ENCODE measurements around the gene PKNOX2. TPM values are rescaled to one million over a fixed set of nuclear protein-coding genes. Genes with fewer than 3 reads are reported as not detected.

Gene PKNOX2
- polyA plus RNA-seq (ENCODE audit: insufficient read length in 4 of 4), result 10 to 100 TPM; 12.0 to 24.9 (median 13.1) TPM

- DNase-seq (ENCODE audit: low read depth in 4 of 4, low spot score in 3 of 4), result peak in 1 of 4 donors; percentile 70
Observed at GRCh38 chr11:125164422-125165110, at the start of gene PKNOX2. TSS of gene PKNOX2 (plus strand) at chr11:125164751. CDS start at chr11:125351306, 186,555 bp downstream.

GRCh38 chr11:125117429-125117828, 47.1 kb upstream of the PKNOX2 start:
- no peak for DNase-seq (ENCODE audit: low read depth in 4 of 4, low spot score in 3 of 4)

GRCh38 chr11:125123194-125123946, 41.2 kb upstream of the PKNOX2 start:
- DNase-seq (ENCODE audit: low read depth in 4 of 4, low spot score in 3 of 4), result no peak

GRCh38 chr11:125123947-125124617, 40.5 kb upstream of the PKNOX2 start:
- DNase-seq (ENCODE audit: low read depth in 4 of 4, low spot score in 3 of 4), result no peak

- no peak for DNase-seq (ENCODE audit: low read depth in 4 of 4, low spot score in 3 of 4)
Observed at GRCh38 chr11:125124618-125124992, 39.9 kb upstream of the PKNOX2 start.

GRCh38 chr11:125128450-125128849, 36.1 kb upstream of the PKNOX2 start:
- DNase-seq (ENCODE audit: low read depth in 4 of 4, low spot score in 3 of 4), result no peak

- DNase-seq (ENCODE audit: low read depth in 4 of 4, low spot score in 3 of 4), result no peak
Observed at GRCh38 chr11:125129316-125129993, 35.1 kb upstream of the PKNOX2 start.

- DNase-seq (ENCODE audit: low read depth in 4 of 4, low spot score in 3 of 4), result no peak
Observed at GRCh38 chr11:125132071-125132470, 32.5 kb upstream of the PKNOX2 start.

- DNase-seq (ENCODE audit: low read depth in 4 of 4, low spot score in 3 of 4), result no peak
Observed at GRCh38 chr11:125132596-125132995, 32.0 kb upstream of the PKNOX2 start.

GRCh38 chr11:125136001-125136400, 28.6 kb upstream of the PKNOX2 start:
- no peak for DNase-seq (ENCODE audit: low read depth in 4 of 4, low spot score in 3 of 4)

GRCh38 chr11:125138966-125139365, 25.6 kb upstream of the PKNOX2 start:
- no peak for DNase-seq (ENCODE audit: low read depth in 4 of 4, low spot score in 3 of 4)

- DNase-seq (ENCODE audit: low read depth in 4 of 4, low spot score in 3 of 4), result no peak
Observed at GRCh38 chr11:125139778-125140177, 24.8 kb upstream of the PKNOX2 start.

- DNase-seq (ENCODE audit: low read depth in 4 of 4, low spot score in 3 of 4), result no peak
Observed at GRCh38 chr11:125140233-125140632, 24.3 kb upstream of the PKNOX2 start.

GRCh38 chr11:125141178-125141577, 23.4 kb upstream of the PKNOX2 start:
- DNase-seq (ENCODE audit: low read depth in 4 of 4, low spot score in 3 of 4), result no peak

- DNase-seq (ENCODE audit: low read depth in 4 of 4, low spot score in 3 of 4), result no peak
Observed at GRCh38 chr11:125141686-125142535, 22.6 kb upstream of the PKNOX2 start.

GRCh38 chr11:125146232-125146631, 18.3 kb upstream of the PKNOX2 start:
- no peak for DNase-seq (ENCODE audit: low read depth in 4 of 4, low spot score in 3 of 4)

GRCh38 chr11:125147280-125147679, 17.3 kb upstream of the PKNOX2 start:
- DNase-seq (ENCODE audit: low read depth in 4 of 4, low spot score in 3 of 4), result no peak

- DNase-seq (ENCODE audit: low read depth in 4 of 4, low spot score in 3 of 4), result no peak
Observed at GRCh38 chr11:125148011-125148410, 16.5 kb upstream of the PKNOX2 start.

GRCh38 chr11:125148743-125149142, 15.8 kb upstream of the PKNOX2 start:
- DNase-seq (ENCODE audit: low read depth in 4 of 4, low spot score in 3 of 4), result no peak

GRCh38 chr11:125153837-125154236, 10.7 kb upstream of the PKNOX2 start:
- no peak for DNase-seq (ENCODE audit: low read depth in 4 of 4, low spot score in 3 of 4)
